Fibroblast of mammary gland (primary cell): ENCODE data around the gene PDGFC.

Experiments used
- DNase-seq: peaks from one replicate; pipeline ENCODE4 v3.0.0-alpha.2; 2010; ENCODE audit warnings: low read depth
- H3K4me3 ChIP-seq: 2 replicates; pipeline ENCODE4 v1.5.1; 2011; ENCODE audit warnings: low read depth, mild to moderate bottlenecking, low read length, moderate library complexity; ENCODE audit not compliant: control insufficient read depth
- TF ChIP-seq, protein P1 (sequence below): conservative IDR thresholded peaks from 2 replicates; pipeline ENCODE4 v1.5.1; 2011; ENCODE audit warnings: low read depth, low read length, inconsistent platforms; ENCODE audit not compliant: control insufficient read depth, insufficient read depth

The PDGFC gene

DNA sequence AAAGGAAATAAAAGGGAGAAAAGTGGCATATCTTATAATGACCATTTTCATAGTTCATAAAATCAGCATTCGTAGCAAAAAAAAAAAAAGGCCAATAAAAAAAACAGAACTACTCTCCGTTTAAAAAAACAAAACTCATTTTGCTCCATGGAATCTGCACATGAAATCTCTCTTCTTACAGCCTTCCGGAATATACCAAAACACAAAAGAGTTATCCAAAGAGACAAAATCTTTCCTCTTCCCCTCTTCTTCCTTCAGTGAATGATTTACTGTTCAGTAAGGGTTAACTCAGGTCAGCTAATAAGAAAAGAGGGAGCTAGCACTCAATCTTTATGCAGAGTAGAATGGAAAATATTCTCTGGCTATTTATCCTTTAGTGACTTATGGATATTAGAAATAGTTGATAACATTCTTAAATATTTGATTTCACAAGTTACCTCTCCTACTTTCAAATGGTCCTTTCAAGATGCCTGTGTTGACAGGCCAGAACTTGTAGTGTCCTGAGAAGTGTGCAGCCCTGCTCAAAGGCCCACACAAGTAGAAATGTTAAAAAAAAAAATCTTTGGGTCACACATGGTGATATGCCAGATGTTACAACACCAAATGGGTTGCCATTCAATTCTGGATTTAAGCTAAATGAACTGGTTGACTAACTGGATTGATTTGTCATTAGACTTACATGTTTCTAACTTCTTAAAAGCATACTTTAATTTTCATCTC is 42.1 kb downstream of the PDGFC start:
- no peak overlapping the region for H3K4me3 ChIP-seq
- DNase-seq = peak; percentile 45
- TF ChIP-seq, protein P1, sequence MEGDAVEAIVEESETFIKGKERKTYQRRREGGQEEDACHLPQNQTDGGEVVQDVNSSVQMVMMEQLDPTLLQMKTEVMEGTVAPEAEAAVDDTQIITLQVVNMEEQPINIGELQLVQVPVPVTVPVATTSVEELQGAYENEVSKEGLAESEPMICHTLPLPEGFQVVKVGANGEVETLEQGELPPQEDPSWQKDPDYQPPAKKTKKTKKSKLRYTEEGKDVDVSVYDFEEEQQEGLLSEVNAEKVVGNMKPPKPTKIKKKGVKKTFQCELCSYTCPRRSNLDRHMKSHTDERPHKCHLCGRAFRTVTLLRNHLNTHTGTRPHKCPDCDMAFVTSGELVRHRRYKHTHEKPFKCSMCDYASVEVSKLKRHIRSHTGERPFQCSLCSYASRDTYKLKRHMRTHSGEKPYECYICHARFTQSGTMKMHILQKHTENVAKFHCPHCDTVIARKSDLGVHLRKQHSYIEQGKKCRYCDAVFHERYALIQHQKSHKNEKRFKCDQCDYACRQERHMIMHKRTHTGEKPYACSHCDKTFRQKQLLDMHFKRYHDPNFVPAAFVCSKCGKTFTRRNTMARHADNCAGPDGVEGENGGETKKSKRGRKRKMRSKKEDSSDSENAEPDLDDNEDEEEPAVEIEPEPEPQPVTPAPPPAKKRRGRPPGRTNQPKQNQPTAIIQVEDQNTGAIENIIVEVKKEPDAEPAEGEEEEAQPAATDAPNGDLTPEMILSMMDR = no peak

DNA sequence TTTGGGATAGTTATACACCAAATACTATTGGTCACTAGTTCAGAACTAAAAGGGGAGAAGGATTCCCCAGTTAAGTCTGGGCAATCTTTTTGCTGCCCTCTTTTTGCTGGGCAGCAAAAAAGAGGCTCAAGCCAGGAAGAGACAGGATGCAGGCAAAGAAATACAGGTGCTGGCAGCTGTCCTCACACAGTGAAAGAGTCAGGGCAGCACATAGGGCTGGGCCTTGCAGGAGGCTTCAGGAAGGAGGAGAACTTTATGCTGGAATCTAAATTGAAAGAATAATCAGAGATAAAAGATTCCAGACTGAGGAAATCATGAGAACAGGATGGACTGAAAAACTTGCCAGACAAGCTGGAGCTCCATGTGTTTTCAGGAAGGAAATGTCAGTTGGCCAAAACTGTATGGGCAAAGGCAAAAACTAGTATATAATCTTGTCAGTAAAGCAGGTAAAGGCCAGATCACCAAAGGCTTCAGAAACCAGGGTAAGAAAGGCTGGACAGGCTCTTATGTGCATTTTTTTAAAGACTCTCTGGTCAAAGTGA is 46.8 kb downstream of the PDGFC start:
- TF ChIP-seq, protein P1 = no peak
- no peak overlapping the region for H3K4me3 ChIP-seq
- no peak for DNase-seq

- no peak overlapping the region for H3K4me3 ChIP-seq
- no peak for DNase-seq
- TF ChIP-seq, protein P1 = no peak
Measured at GRCh38 chr4:156923525-156923924, 48.1 kb downstream of the PDGFC start.

GRCh38 chr4:156915221-156915620 is 56.4 kb downstream of the PDGFC start:
- no peak for DNase-seq
- TF ChIP-seq, protein P1 = no peak
- no peak overlapping the region for H3K4me3 ChIP-seq

DNA sequence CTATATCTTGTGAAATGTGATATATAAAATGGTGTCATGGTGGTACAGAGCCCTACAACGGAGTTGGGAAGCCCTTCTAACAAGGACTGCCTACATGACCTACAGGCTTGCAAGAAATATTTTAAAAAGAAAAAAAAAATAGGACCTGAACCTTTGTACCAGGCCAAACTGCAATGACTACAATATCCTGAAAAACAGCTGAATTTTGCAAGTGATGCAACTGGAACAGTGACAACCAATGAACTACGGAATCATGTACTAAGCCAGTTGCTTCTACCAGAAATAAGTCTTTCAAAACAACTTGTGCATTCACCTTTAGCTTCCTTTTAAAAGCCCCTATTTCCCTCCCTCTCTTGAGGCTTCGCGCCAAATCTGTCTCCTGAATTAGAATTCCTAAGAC is 58.4 kb downstream of the PDGFC start:
- TF ChIP-seq, protein P1 = no peak
- H3K4me3 ChIP-seq = no peak overlapping the region
- no peak for DNase-seq

DNA sequence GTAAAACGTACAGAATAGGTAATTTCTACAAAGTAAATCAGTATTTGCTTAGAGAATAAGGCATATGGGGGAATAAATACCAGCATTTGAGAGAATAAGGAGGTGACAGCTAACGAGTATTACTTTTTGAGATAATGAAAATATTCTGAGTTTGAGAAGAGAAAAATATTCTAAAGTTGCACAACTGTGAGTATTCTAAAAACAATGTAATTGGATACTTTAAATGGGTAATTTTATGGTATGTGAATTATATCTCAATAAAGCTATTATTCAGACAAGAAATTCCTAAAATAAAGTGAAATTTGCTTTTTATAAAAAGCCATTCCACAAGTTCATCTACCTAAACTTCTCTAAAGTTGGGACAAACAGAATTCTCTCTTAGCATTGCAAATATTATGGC is 62.6 kb downstream of the PDGFC start:
- DNase-seq = no peak
- TF ChIP-seq, protein P1 = no peak
- no peak overlapping the region for H3K4me3 ChIP-seq
